Transverse colon (tissue), 4 donors: ENCODE results near the gene ZNF33A. TPM values are rescaled to one million over a fixed set of nuclear protein-coding genes. Genes with fewer than 3 reads are reported as not detected.

Source experiments
- DNase-seq: peaks from one replicate; pipeline ENCODE4 v3.0.0-alpha.2; 2019
- H3K27ac ChIP-seq, 4 donors: fragments of 200-600 bp; sonication (generic); 2 replicates each; pipeline ENCODE4 v1.5.1; 2016 to 2018; ENCODE audit warnings: inconsistent platforms in 4 of 4
- H3K27me3 ChIP-seq: fragments of 200-600 bp; sonication (generic); 2 replicates; pipeline ENCODE4 v1.5.1; 2017; ENCODE audit warnings: inconsistent platforms
- H3K36me3 ChIP-seq, 4 donors: fragments of 200-600 bp; sonication (generic); 2 replicates each; pipeline ENCODE4 v1.5.1; 2017 to 2019; ENCODE audit warnings: inconsistent platforms in 4 of 4
- H3K4me1 ChIP-seq, 4 donors: fragments of 200-600 bp; sonication (generic); 2 replicates each; pipeline ENCODE4 v1.5.1; 2017 to 2020; ENCODE audit warnings: inconsistent platforms in 4 of 4
- H3K4me3 ChIP-seq, 4 donors: fragments of 200-600 bp; sonication (generic); 1 replicate in 1 of 4; 2 replicates in 3 of 4; pipeline versions ENCODE4 v1.5.1 to v1.6.1; 2017 to 2019; ENCODE audit warnings: inconsistent platforms in 4 of 4
- H3K9me3 ChIP-seq, 2 donors: fragments of 200-600 bp; sonication (generic); 2 replicates each; pipeline ENCODE4 v1.5.1; 2017 to 2019; ENCODE audit warnings: inconsistent platforms in 2 of 2
- EP300 ChIP-seq: sonication (generic); formaldehyde crosslinking; IDR thresholded peaks from one replicate; pipeline ENCODE4 v1.6.1; 2017; ENCODE audit warnings: antibody characterized with exemption, low read depth
- POLR2A ChIP-seq: fragments of 450-650 bp; IDR thresholded peaks from one replicate; pipeline ENCODE4 v1.6.1; 2016; ENCODE audit warnings: antibody characterized with exemption, mild to moderate bottlenecking, moderate library complexity
- POLR2AphosphoS5 ChIP-seq, 3 donors: sonication (generic); formaldehyde crosslinking; IDR thresholded peaks; one replicate each; pipeline ENCODE4 v1.6.1; 2016; ENCODE audit warnings: antibody characterized with exemption in 3 of 3
- WGBS, 2 donors: methylation state at CpG; one replicate each; pipeline ENCODE4 v1.1.5; 2018; ENCODE audit warnings: low coverage in 1 of 2; 5-methylcytosine and 5-hydroxymethylcytosine counted together
- in situ Hi-C, 4 donors: fragments of 200-750 bp; cut with MboI; loops; one replicate each; pipeline versions ENCODE4 v1.15.0 to v1.15.1; 2017; ENCODE audit warnings: low sequenced_read_pairs in 3 of 4, low pct_ligation_motif_present in 1 of 4, low pct_unique_long_range_greater_than_20kb in 1 of 4
- intact Hi-C: fragments of 100-400 bp; cut with DNase I; formaldehyde crosslinking; loops from one replicate; pipeline ENCODE4 v1.15.1; 2023; ENCODE audit warnings: low total_unique reads
- total RNA-seq, 4 donors: library from RNA; depleted of rRNA; stranded (reverse); fragments of >200 nt; gene quantifications; one replicate each; pipeline ENCODE4 v1.1.0, GENCODE V29; 2016
- TF ChIP-seq, protein P1 (sequence below), 5 experiments: fragments of 200-600 bp in 3 of 5; fragments of 450-650 bp in 2 of 5; sonication (generic) in 3 of 5; IDR thresholded peaks; 1 replicate in 2 of 5; 2 replicates in 3 of 5; pipeline ENCODE4 v1.5.1; 2016 to 2017; ENCODE audit warnings: antibody characterized with exemption in 5 of 5, inconsistent platforms in 3 of 5, mild to moderate bottlenecking in 2 of 5, moderate library complexity in 1 of 5

Gene ZNF33A
- total RNA-seq: 10 to 100 TPM; 17.3 to 51.1 (median 25.5) TPM

DNA sequence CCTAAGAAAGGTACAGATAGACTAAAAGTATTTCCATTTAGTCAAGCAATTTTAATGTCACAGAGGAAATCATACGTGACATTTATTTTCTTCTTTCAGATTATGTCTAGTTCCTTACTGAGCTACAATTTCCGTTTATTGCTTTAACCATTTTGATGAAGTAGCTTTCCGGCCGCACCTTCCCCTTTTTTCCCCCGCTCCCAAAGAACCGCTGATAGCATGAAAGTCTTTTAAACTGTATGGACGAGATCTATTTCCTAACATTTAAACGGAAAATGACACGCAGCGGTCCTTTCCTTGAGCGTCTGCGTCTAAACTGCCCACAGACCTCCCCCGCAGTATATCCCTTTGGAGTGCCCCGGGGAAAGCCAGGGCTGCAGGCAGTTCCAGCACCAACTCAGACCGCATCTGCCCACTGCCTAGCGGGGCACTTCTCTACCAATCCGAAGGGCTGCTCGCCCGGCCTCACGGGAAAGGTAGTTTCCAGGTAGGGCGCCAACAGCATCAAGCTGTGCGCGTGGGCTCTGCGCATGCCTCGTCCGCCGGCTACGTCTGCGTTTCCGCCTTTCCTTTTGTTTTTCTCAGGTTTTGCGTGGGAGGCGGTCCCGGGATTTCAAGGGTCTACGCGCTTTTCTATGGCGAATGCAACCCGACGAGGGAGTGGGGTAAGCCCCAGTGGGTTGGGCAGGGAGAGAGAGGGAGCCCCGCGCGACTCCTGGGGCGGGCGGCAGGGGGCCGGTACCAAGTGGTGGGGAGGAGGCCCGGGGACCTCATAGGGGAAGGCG lies at the start of gene ZNF33A:
Gene ZNF33A, plus strand, starts transcription at position 557 of the 785 bp plus-strand sequence. CDS start 1,667 bp downstream, outside the sequence.
- in situ Hi-C loops: loop anchor here in 1 of 4 donors (25.0 kb wide), 1 partner anchor 148 kb away; the partner anchor contains the start of gene ZNF248
- no peaks in the 10 kb centered on the region for H3K27me3 ChIP-seq
- H3K4me3 ChIP-seq: peak within 1 kb of the TSS; percentile 69 to 87 (median 72)
- peak within 1 kb of the TSS; percentile 92 to 99 (median 98) for H3K27ac ChIP-seq
- DNase-seq: peak; percentile 95
- intact Hi-C loops: loop anchor here (2.0 kb wide), 1 partner anchor 34 kb away; the partner anchor contains the start of gene ZNF25
- 0% methylated on average over 13 to 21 of the region's 46 CpGs for WGBS, 2 donors
- TF ChIP-seq POLR2A: no peak
- TF ChIP-seq POLR2AphosphoS5 (IDR thresholded peaks at IDR 0.05): peak; percentile 31 to 81 (median 71)
- TF ChIP-seq, protein P1, sequence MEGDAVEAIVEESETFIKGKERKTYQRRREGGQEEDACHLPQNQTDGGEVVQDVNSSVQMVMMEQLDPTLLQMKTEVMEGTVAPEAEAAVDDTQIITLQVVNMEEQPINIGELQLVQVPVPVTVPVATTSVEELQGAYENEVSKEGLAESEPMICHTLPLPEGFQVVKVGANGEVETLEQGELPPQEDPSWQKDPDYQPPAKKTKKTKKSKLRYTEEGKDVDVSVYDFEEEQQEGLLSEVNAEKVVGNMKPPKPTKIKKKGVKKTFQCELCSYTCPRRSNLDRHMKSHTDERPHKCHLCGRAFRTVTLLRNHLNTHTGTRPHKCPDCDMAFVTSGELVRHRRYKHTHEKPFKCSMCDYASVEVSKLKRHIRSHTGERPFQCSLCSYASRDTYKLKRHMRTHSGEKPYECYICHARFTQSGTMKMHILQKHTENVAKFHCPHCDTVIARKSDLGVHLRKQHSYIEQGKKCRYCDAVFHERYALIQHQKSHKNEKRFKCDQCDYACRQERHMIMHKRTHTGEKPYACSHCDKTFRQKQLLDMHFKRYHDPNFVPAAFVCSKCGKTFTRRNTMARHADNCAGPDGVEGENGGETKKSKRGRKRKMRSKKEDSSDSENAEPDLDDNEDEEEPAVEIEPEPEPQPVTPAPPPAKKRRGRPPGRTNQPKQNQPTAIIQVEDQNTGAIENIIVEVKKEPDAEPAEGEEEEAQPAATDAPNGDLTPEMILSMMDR (IDR thresholded peaks at IDR 0.05): peak in 3 of 5 experiments; percentile 9 to 26 (median 9)
- no peak for TF ChIP-seq EP300
- H3K36me3 ChIP-seq: peaks cover 0 to 19% (median 2%) of the 10 kb centered on the region in 4 donors
- H3K9me3 ChIP-seq: no peaks in the 10 kb centered on the region
- H3K4me1 ChIP-seq: peaks cover 4 to 15% (median 10%) of the 10 kb centered on the region in 4 donors

DNA sequence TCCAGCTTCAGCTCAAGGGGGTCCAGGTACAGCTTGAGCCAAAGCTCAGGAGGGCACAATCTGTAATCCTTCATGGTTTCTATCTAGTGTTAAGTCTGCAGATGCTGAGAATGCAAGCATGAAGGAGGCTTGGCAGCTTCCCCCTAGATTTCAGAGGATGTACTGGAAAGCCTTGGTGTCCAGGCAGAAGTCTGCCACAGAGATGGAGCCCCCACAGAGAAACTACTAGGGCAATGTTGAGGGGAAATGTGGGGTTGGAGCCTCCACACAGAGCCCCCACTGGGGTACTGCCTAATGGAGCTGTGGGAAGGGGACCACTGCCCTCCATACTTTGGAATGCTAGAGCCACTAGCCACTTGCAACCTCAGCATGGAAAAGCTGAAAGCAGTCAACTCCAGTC lies 45.5 kb upstream of the ZNF33A start:
- Histone ChIP-seq H3K4me1 (no peaks in the 10 kb centered on the region), H3K27me3 (no peaks in the 10 kb centered on the region), H3K4me3 (no peak overlapping the region), H3K27ac (no peak overlapping the region), H3K9me3 (peaks cover 6 to 13% of the 10 kb centered on the region in 2 donors), H3K36me3 (peaks cover 0 to 24% (median 0%) of the 10 kb centered on the region in 4 donors)
- in situ Hi-C loops (no loop called here), intact Hi-C loops (no loop called here)
- TF ChIP-seq POLR2A: no peak
- TF ChIP-seq, protein P1 (IDR thresholded peaks at IDR 0.05): no peak
- no peak for TF ChIP-seq EP300
- no peak for TF ChIP-seq POLR2AphosphoS5 (IDR thresholded peaks at IDR 0.05)
- no peak for DNase-seq

DNA sequence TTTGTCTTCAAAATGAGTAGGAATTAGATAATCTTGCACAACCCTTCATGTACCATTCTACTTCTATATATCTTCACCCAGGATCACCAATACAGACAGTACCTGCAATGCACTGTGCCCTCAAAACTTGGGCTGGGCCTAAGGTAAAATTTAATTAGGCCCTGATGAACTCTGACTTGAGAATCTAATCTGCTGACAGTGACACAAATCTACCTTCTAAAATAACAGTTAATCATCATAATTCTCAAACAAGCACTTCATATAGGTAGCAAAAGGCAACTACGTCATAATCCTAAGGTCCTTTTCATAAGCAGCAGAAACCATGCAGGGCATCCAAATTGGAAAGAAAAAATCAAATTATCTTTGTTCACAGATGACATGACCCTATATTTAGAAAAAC lies 38.1 kb upstream of the ZNF33A start:
- intact Hi-C loops: loop anchor here (10.0 kb wide), 1 partner anchor 118 kb away; the partner anchor contains the start of gene ZNF248
- Histone ChIP-seq H3K36me3 (peaks cover 0 to 5% (median 1%) of the 10 kb centered on the region in 4 donors), H3K4me3 (no peak overlapping the region), H3K27me3 (no peaks in the 10 kb centered on the region), H3K4me1 (peaks cover 0 to 17% (median 7%) of the 10 kb centered on the region in 4 donors), H3K9me3 (no peaks in the 10 kb centered on the region), H3K27ac (no peak overlapping the region)
- TF ChIP-seq POLR2AphosphoS5 (IDR thresholded peaks at IDR 0.05): no peak
- TF ChIP-seq EP300: no peak
- TF ChIP-seq, protein P1 (IDR thresholded peaks at IDR 0.05): no peak
- no peak for TF ChIP-seq POLR2A
- in situ Hi-C loops: loop anchor here in 1 of 4 donors (10.0 kb wide), 1 partner anchor 108 kb away; no protein-coding TSS in a partner anchor
- no peak for DNase-seq
- 100% methylated on average over 1 of the region's 1 CpG for WGBS, 2 donors

DNA sequence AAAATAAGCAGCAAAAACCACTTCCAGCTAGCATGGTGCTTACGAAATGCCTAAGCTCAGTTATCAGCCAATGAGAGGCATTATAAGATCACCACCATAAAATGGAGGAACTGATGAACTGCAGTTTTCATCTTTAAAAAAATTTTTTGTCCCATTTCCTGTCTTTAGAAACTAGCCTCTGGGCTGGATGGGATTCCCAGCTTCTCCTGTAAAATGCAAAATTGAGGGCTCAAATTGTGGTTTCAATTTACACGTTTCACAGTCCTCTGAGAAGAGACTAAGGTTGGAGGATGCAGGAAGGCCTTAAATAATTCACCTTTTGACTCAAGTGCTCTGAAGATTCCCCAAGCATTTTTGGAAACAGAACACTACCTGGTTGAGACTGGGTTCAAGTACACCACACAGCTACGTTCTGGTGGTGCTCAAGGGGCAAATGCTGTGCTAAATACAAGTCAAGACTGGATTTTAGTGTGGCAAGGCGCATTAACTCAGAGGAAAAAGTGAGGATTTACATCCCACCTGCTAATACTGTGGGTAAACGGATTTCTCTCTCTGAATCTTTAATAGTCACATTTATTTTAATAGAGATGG lies 35.0 kb upstream of the ZNF33A start:
- DNase-seq: no peak
- Histone ChIP-seq H3K4me3 (peak overlapping the region; percentile 41 to 84 (median 78)), H3K9me3 (no peaks in the 10 kb centered on the region), H3K27me3 (no peaks in the 10 kb centered on the region), H3K36me3 (peaks cover 0 to 1% (median 0%) of the 10 kb centered on the region in 4 donors), H3K27ac (peak overlapping the region; percentile 93 to 98 (median 97)), H3K4me1 (peaks cover 0 to 17% (median 7%) of the 10 kb centered on the region in 4 donors)
- TF ChIP-seq POLR2A: no peak
- TF ChIP-seq EP300: no peak
- TF ChIP-seq, protein P1 (IDR thresholded peaks at IDR 0.05): no peak
- no peak for TF ChIP-seq POLR2AphosphoS5 (IDR thresholded peaks at IDR 0.05)
- in situ Hi-C loops: loop anchor here in 1 of 4 donors (10.0 to 25.0 kb wide), 2 partner anchors 111 to 387 kb away; no protein-coding TSS in a partner anchor
- 9 to 22% methylated on average over 5 of the region's 5 CpGs for WGBS, 2 donors
- intact Hi-C loops: loop anchor here (10.0 kb wide), 1 partner anchor 121 kb away; the partner anchor contains the start of gene ZNF248
